ENCODE measurements around the gene RC3H2. TPM values are rescaled to one million over a fixed set of nuclear protein-coding genes. Genes with fewer than 3 reads are reported as not detected.

RC3H2 gene
- total RNA-seq, 1 donor from 2014 or later = 54.1 TPM

DNA sequence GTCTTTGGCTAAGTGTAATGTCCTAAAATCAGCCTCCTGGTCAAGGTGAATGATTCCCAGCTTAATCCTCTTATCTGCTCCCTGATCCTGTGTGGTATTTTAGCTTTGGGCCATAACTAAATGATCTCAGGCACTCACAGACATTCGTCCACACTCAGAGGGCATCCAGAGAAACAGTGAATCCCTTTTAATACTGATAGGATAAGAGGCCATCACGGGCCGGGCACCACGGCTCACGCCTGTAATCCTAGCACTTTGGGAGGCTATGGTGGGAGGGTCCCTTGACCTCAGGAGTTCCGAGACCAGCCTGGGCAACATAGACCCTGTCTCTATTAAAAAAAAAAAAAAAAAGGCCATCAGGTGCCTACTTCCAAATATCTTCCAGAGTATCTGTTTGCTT lies 83.1 kb downstream of the RC3H2 start:
- Mint-ChIP-seq H3K27me3 (ENCODE audit: low read depth) (no peaks in the 10 kb centered on the region), H3K27ac (ENCODE audit: unreplicated experiment) (no peak overlapping the region), H3K4me1 (peaks cover 11% of the 10 kb centered on the region), H3K4me3 (no peak overlapping the region), H3K9me3 (no peaks in the 10 kb centered on the region), H3K36me3 (ENCODE audit: low read depth) (no peaks in the 10 kb centered on the region)
- DNase-seq (ENCODE audit: low read depth, low spot score) = no peak
- TF ChIP-seq CTCF (conservative IDR thresholded peaks at IDR 0.05) = no peak

GRCh38 chr9:122821278-122821943 lies 83.7 kb downstream of the RC3H2 start:
- Mint-ChIP-seq H3K9me3 (no peaks in the 10 kb centered on the region), H3K4me3 (no peak overlapping the region), H3K27ac (ENCODE audit: unreplicated experiment) (no peak overlapping the region), H3K4me1 (peaks cover 5% of the 10 kb centered on the region), H3K27me3 (ENCODE audit: low read depth) (no peaks in the 10 kb centered on the region), H3K36me3 (ENCODE audit: low read depth) (no peaks in the 10 kb centered on the region)
- no peak for DNase-seq (ENCODE audit: low read depth, low spot score)
- TF ChIP-seq CTCF (conservative IDR thresholded peaks at IDR 0.05) = no peak

- Mint-ChIP-seq H3K27me3 (ENCODE audit: low read depth) (no peaks in the 10 kb centered on the region), H3K27ac (ENCODE audit: unreplicated experiment) (no peak overlapping the region), H3K9me3 (no peaks in the 10 kb centered on the region), H3K36me3 (ENCODE audit: low read depth) (peaks cover under 1% of the 10 kb centered on the region), H3K4me3 (no peak overlapping the region), H3K4me1 (no peaks in the 10 kb centered on the region)
- TF ChIP-seq CTCF (conservative IDR thresholded peaks at IDR 0.05) = no peak
- DNase-seq (ENCODE audit: low read depth, low spot score) = no peak
Observed at GRCh38 chr9:122820490-122820845, 84.7 kb downstream of the RC3H2 start.

DNA sequence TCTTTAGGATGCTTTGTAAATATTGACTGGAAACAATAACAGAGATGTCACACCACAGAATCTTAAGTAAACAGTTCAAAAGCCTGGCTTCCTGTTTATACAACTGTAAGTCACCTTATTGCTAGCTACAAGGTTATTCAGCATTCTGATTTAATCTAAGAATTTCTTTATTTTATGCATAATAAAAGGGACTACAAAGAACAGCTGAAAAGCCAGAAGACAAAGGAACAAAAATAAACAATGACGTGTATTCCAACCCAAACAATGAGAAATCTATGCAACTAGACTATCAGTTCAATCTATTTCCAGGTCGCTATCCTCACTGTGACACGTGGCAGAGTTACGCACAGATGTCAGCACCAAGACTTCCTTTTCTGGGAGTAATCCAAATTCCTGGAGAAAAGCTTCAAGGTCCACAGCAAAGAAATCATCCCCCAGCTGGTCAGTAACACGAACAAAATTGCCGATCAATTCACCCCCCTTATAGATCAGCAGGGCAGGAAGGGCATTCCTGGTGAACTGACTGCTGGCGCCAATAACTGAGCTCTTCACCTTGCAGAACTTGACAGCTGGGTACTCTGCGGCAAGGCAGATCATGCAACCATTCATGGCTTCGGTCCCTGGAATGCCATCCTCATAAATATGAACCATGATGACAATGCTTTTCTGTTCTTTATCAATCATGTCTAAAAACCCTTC lies 85.2 kb downstream of the RC3H2 start:
- H3K9me3 Mint-ChIP-seq = no peaks in the 10 kb centered on the region
- H3K36me3 Mint-ChIP-seq (ENCODE audit: low read depth) = peaks cover 2% of the 10 kb centered on the region
- no peaks in the 10 kb centered on the region for H3K4me1 Mint-ChIP-seq
- H3K27me3 Mint-ChIP-seq (ENCODE audit: low read depth) = no peaks in the 10 kb centered on the region
- no peak for TF ChIP-seq CTCF (conservative IDR thresholded peaks at IDR 0.05)
- no peak overlapping the region for H3K4me3 Mint-ChIP-seq
- peak overlapping the region; percentile 27 for H3K27ac Mint-ChIP-seq (ENCODE audit: unreplicated experiment)
- DNase-seq (ENCODE audit: low read depth, low spot score) = no peak

GRCh38 chr9:122819326-122819725 lies 85.8 kb downstream of the RC3H2 start:
- no peak overlapping the region for H3K27ac Mint-ChIP-seq (ENCODE audit: unreplicated experiment)
- H3K4me3 Mint-ChIP-seq = no peak overlapping the region
- TF ChIP-seq CTCF (conservative IDR thresholded peaks at IDR 0.05) = no peak
- no peak for DNase-seq (ENCODE audit: low read depth, low spot score)
- H3K27me3 Mint-ChIP-seq (ENCODE audit: low read depth) = no peaks in the 10 kb centered on the region
- no peaks in the 10 kb centered on the region for H3K9me3 Mint-ChIP-seq
- peaks cover 5% of the 10 kb centered on the region for H3K36me3 Mint-ChIP-seq (ENCODE audit: low read depth)
- H3K4me1 Mint-ChIP-seq = no peaks in the 10 kb centered on the region
